ENCODE measurements around the gene CACFD1.

Gene CACFD1

GRCh38 chr9:133513214-133514100, 53.7 kb downstream of the CACFD1 start:
- Histone ChIP-seq H3K4me3 (ENCODE audit: low read depth, low read length) (no peak overlapping the region), H3K27ac (ENCODE audit: extremely low read depth, low read depth, low read length) (no peak overlapping the region), H3K9me3 (ENCODE audit: control insufficient read depth, insufficient read depth, low read depth, low read length) (no peaks in the 10 kb centered on the region), H3K4me1 (ENCODE audit: control insufficient read depth, insufficient read depth, low read length) (peaks cover 8% of the 10 kb centered on the region), H3K36me3 (ENCODE audit: control insufficient read depth in 2 of 2, insufficient read depth in 1 of 2, low read length in 2 of 2) (no peaks in the 10 kb centered on the region)
- TF ChIP-seq EGR2 (tag by site-specific recombination; IDR thresholded peaks at IDR 0.05; ENCODE audit: low read depth) (peak; percentile 54; the same call in 1 of the 2 replicates), ZFHX2 (tag by site-specific recombination; conservative IDR thresholded peaks at IDR 0.05) (peak; percentile 29; the same call in 1 of the 2 replicates), ZNF148 (tag by site-specific recombination; IDR thresholded peaks at IDR 0.05; ENCODE audit: borderline replicate concordance) (no peak)
- ChIA-PET CTCF (interaction anchor here (0.7 kb wide), 2 partner anchors 78 to 174 kb away, joined by 3 to 4 read pairs; no protein-coding TSS in a partner anchor), POLR2A (no interaction called here)

GRCh38 chr9:133514460-133515239, 54.9 kb downstream of the CACFD1 start:
- POLR2A ChIA-PET, result no interaction called here

More at GRCh38 chr9:133514460-133515239, 54.9 kb downstream of the CACFD1 start:
- Histone ChIP-seq H3K27ac (ENCODE audit: extremely low read depth, low read depth, low read length) (no peak overlapping the region), H3K9me3 (ENCODE audit: control insufficient read depth, insufficient read depth, low read depth, low read length) (no peaks in the 10 kb centered on the region), H3K4me1 (ENCODE audit: control insufficient read depth, insufficient read depth, low read length) (peaks cover 4% of the 10 kb centered on the region; the same call in 1 of the 2 replicates), H3K36me3 (ENCODE audit: control insufficient read depth in 2 of 2, insufficient read depth in 1 of 2, low read length in 2 of 2) (no peaks in the 10 kb centered on the region), H3K4me3 (ENCODE audit: low read depth, low read length) (no peak overlapping the region)
- CTCF ChIA-PET, result interaction anchor here (1.2 kb wide), 1 partner anchor 28 kb away, joined by 4 read pairs; no protein-coding TSS in a partner anchor
- TF ChIP-seq EGR2 (tag by site-specific recombination; IDR thresholded peaks at IDR 0.05; ENCODE audit: low read depth) (0 out of 2 replicates have a peak, but pooled peaks have one; percentile 19), ZNF366 (tag by site-specific recombination; conservative IDR thresholded peaks at IDR 0.05) (peak; percentile 70), PRDM10 (tag by site-specific recombination; IDR thresholded peaks at IDR 0.05) (peak; percentile 46), PBX3 (CRISPR knock-in tag; IDR thresholded peaks at IDR 0.05) (no peak), ZNF37A (tag by site-specific recombination; IDR thresholded peaks at IDR 0.05) (no peak), KLF17 (tag by site-specific recombination; IDR thresholded peaks at IDR 0.05) (peak; percentile 41; the same call in 1 of the 2 replicates), ZIC2 (tag by site-specific recombination; IDR thresholded peaks at IDR 0.05) (0 out of 2 replicates have a peak, but pooled peaks have one; percentile 19), ZNF398 (tag by site-specific recombination; IDR thresholded peaks at IDR 0.05) (peak; percentile 73)
